ENCODE results near the gene LGALS3. TPM values are rescaled to one million over a fixed set of nuclear protein-coding genes. Genes with fewer than 3 reads are reported as not detected.

Gene LGALS3
- total and polyA plus RNA-seq, 2 experiments from 2014 or later = 33.2 to 60.3 TPM

DNA sequence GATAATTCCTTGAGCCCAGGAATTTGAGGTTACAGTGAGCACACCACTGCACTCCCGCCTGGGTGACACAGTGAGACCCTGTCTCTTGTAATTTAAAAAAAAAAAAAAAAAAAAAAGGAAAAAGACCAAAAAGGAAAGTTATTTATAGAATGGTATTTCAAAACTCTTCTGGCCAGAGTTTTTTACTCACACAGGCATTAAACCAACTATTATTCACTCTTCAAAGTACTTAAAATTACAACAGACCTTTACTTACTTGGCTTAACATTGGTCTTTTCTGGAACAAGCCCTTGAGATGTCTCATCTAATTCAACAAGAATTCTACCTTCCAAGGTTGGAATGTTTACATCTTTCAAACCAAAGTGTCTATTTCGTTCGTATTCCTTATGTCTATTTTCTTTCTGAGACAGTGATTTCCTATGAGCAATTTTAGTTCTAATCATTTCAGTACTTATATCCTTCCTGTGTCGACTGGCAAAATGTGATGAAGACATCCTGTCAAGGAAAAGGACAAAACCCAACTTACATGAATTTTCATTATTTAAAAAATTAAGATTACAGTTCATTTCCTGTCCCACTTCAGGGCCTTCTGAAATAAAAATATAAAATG lies 59.7 kb downstream of the LGALS3 start:
- Histone ChIP-seq H3K9me3 (ENCODE audit: low read depth) (no peaks in the 10 kb centered on the region), H3K4me3 (no peak overlapping the region)
- peak in 1 of 2 donors; percentile 13 for DNase-seq (ENCODE audit: low read depth in 1 of 2, low spot score in 1 of 2)

DNA sequence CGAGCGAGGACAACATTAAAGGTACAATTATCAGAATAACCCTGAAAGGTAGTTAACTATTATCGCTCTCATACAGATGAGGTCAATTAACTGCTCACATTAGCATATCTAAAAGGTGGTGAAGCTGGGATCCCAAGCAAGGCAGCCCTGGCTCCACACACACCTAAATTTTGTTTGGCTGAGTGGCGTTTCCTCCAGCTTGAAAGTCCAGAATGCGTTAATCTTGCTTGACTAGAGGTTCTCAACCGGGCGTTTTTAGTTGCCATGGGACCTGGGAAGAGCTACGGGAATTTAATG lies 61.8 kb downstream of the LGALS3 start:
- Histone ChIP-seq H3K27ac (peak overlapping the region; percentile 11), H3K4me1 (ENCODE audit: low read depth) (no peaks in the 10 kb centered on the region), H3K36me3 (no peaks in the 10 kb centered on the region), H3K4me3 (peak overlapping the region; percentile 48), H3K9me3 (ENCODE audit: low read depth) (no peaks in the 10 kb centered on the region), H3K27me3 (no peaks in the 10 kb centered on the region)
- no peak for DNase-seq (ENCODE audit: low read depth in 1 of 2, low spot score in 1 of 2)
- TF ChIP-seq CTCF (IDR thresholded peaks at IDR 0.05; ENCODE audit: low read depth, low read length) = no peak

More for the DNA sequence above, 59.7 kb downstream of the LGALS3 start:
- Histone ChIP-seq H3K36me3 (no peaks in the 10 kb centered on the region), H3K27ac (no peak overlapping the region), H3K27me3 (no peaks in the 10 kb centered on the region), H3K4me1 (ENCODE audit: low read depth) (no peaks in the 10 kb centered on the region)
- TF ChIP-seq CTCF (IDR thresholded peaks at IDR 0.05; ENCODE audit: low read depth, low read length) = no peak

GRCh38 chr14:55191203-55192053 lies 62.4 kb downstream of the LGALS3 start, which contains the start of gene DLGAP5:
Gene DLGAP5 (minus strand): TSS chr14:55191585. CDS start chr14:55189179, 2,406 bp downstream.
- Histone ChIP-seq H3K4me1 (ENCODE audit: low read depth) (no peaks in the 10 kb centered on the region), H3K27me3 (no peaks in the 10 kb centered on the region), H3K4me3 (peak within 1 kb of the TSS; percentile 48), H3K9me3 (ENCODE audit: low read depth) (no peaks in the 10 kb centered on the region), H3K27ac (peak within 1 kb of the TSS; percentile 11), H3K36me3 (no peaks in the 10 kb centered on the region)
- TF ChIP-seq CTCF (IDR thresholded peaks at IDR 0.05; ENCODE audit: low read depth, low read length) = no peak
- DNase-seq (ENCODE audit: low read depth in 1 of 2, low spot score in 1 of 2) = peak; percentile 96

- no peak for DNase-seq (ENCODE audit: low read depth in 1 of 2, low spot score in 1 of 2)
- no peak for TF ChIP-seq CTCF (IDR thresholded peaks at IDR 0.05; ENCODE audit: low read depth, low read length)
- Histone ChIP-seq H3K36me3 (no peaks in the 10 kb centered on the region), H3K4me1 (ENCODE audit: low read depth) (no peaks in the 10 kb centered on the region), H3K4me3 (peak overlapping the region; percentile 48), H3K27me3 (no peaks in the 10 kb centered on the region), H3K9me3 (ENCODE audit: low read depth) (no peaks in the 10 kb centered on the region), H3K27ac (no peak overlapping the region)
Measured at GRCh38 chr14:55192054-55192621, 63.1 kb downstream of the LGALS3 start.

GRCh38 chr14:55194656-55195355 lies 65.8 kb downstream of the LGALS3 start:
- no peak overlapping the region for H3K4me3 ChIP-seq
- H3K27me3 ChIP-seq = no peaks in the 10 kb centered on the region
- H3K36me3 ChIP-seq = no peaks in the 10 kb centered on the region
- H3K27ac ChIP-seq = no peak overlapping the region
- H3K4me1 ChIP-seq (ENCODE audit: low read depth) = no peaks in the 10 kb centered on the region
- H3K9me3 ChIP-seq (ENCODE audit: low read depth) = no peaks in the 10 kb centered on the region
- no peak for TF ChIP-seq CTCF (IDR thresholded peaks at IDR 0.05; ENCODE audit: low read depth, low read length)
- no peak for DNase-seq (ENCODE audit: low read depth in 1 of 2, low spot score in 1 of 2)
